Measurements from ENCODE around the gene PRKCA.
"Not testable (repeated sequence)": the region's sequence is repeated elsewhere in the genome, so short reads cannot be mapped to it uniquely, and the experiment has no call there.

The PRKCA gene

GRCh38 chr17:66489576-66489975 is 187.2 kb downstream of the PRKCA start:
- H3K27me3 ChIP-seq (ENCODE audit: insufficient read depth, low read length); H3K36me3 ChIP-seq (ENCODE audit: insufficient read depth, low read length); H3K4me1 ChIP-seq (ENCODE audit: insufficient read depth, low read length); H3K9me3 ChIP-seq (ENCODE audit: low read length); H3K4me3 ChIP-seq (ENCODE audit: low read length); H2AFZ ChIP-seq (ENCODE audit: low read depth, low read length): not testable (repeated sequence)

- no peak overlapping the region for H2AFZ ChIP-seq (ENCODE audit: low read depth, low read length)
- H3K4me3 ChIP-seq (ENCODE audit: low read length) = no peak overlapping the region
- H3K9me3 ChIP-seq (ENCODE audit: low read length) = no peaks in the 10 kb centered on the region
- no peaks in the 10 kb centered on the region for H3K27me3 ChIP-seq (ENCODE audit: insufficient read depth, low read length)
- no peaks in the 10 kb centered on the region for H3K36me3 ChIP-seq (ENCODE audit: insufficient read depth, low read length)
- peaks cover 2% of the 10 kb centered on the region for H3K4me1 ChIP-seq (ENCODE audit: insufficient read depth, low read length)
These were observed 188.8 kb downstream of the PRKCA start for GRCh38 chr17:66491213-66491612.

GRCh38 chr17:66491665-66492064 is 189.3 kb downstream of the PRKCA start:
- Histone ChIP-seq H3K4me1 (ENCODE audit: insufficient read depth, low read length) (peaks cover 2% of the 10 kb centered on the region), H3K27me3 (ENCODE audit: insufficient read depth, low read length) (no peaks in the 10 kb centered on the region), H3K36me3 (ENCODE audit: insufficient read depth, low read length) (no peaks in the 10 kb centered on the region), H2AFZ (ENCODE audit: low read depth, low read length) (no peak overlapping the region), H3K4me3 (ENCODE audit: low read length) (no peak overlapping the region), H3K9me3 (ENCODE audit: low read length) (no peaks in the 10 kb centered on the region)

GRCh38 chr17:66492080-66492479 is 189.7 kb downstream of the PRKCA start:
- Histone ChIP-seq H3K9me3 (ENCODE audit: low read length) (no peaks in the 10 kb centered on the region), H3K36me3 (ENCODE audit: insufficient read depth, low read length) (no peaks in the 10 kb centered on the region), H3K4me1 (ENCODE audit: insufficient read depth, low read length) (peaks cover 2% of the 10 kb centered on the region), H3K4me3 (ENCODE audit: low read length) (no peak overlapping the region), H3K27me3 (ENCODE audit: insufficient read depth, low read length) (no peaks in the 10 kb centered on the region), H2AFZ (ENCODE audit: low read depth, low read length) (no peak overlapping the region)

- Histone ChIP-seq H3K9me3 (ENCODE audit: low read length) (no peaks in the 10 kb centered on the region), H3K27me3 (ENCODE audit: insufficient read depth, low read length) (no peaks in the 10 kb centered on the region), H3K4me1 (ENCODE audit: insufficient read depth, low read length) (peaks cover 2% of the 10 kb centered on the region), H2AFZ (ENCODE audit: low read depth, low read length) (no peak overlapping the region), H3K4me3 (ENCODE audit: low read length) (no peak overlapping the region), H3K36me3 (ENCODE audit: insufficient read depth, low read length) (no peaks in the 10 kb centered on the region)
These were observed 190.2 kb downstream of the PRKCA start for GRCh38 chr17:66492561-66493005.

- Histone ChIP-seq H3K27me3 (ENCODE audit: insufficient read depth, low read length) (no peaks in the 10 kb centered on the region), H3K36me3 (ENCODE audit: insufficient read depth, low read length) (no peaks in the 10 kb centered on the region), H2AFZ (ENCODE audit: low read depth, low read length) (no peak overlapping the region), H3K9me3 (ENCODE audit: low read length) (no peaks in the 10 kb centered on the region), H3K4me3 (ENCODE audit: low read length) (no peak overlapping the region), H3K4me1 (ENCODE audit: insufficient read depth, low read length) (peaks cover 2% of the 10 kb centered on the region)
These were observed 191.0 kb downstream of the PRKCA start for GRCh38 chr17:66493283-66494019.

GRCh38 chr17:66494023-66494803 is 191.8 kb downstream of the PRKCA start:
- Histone ChIP-seq H3K36me3 (ENCODE audit: insufficient read depth, low read length) (no peaks in the 10 kb centered on the region), H3K4me3 (ENCODE audit: low read length) (no peak overlapping the region), H3K4me1 (ENCODE audit: insufficient read depth, low read length) (peaks cover 2% of the 10 kb centered on the region), H3K9me3 (ENCODE audit: low read length) (no peaks in the 10 kb centered on the region), H3K27me3 (ENCODE audit: insufficient read depth, low read length) (no peaks in the 10 kb centered on the region), H2AFZ (ENCODE audit: low read depth, low read length) (no peak overlapping the region)

- no peak overlapping the region for H3K4me3 ChIP-seq (ENCODE audit: low read length)
- peaks cover 2% of the 10 kb centered on the region for H3K4me1 ChIP-seq (ENCODE audit: insufficient read depth, low read length)
- H3K9me3 ChIP-seq (ENCODE audit: low read length) = no peaks in the 10 kb centered on the region
- H2AFZ ChIP-seq (ENCODE audit: low read depth, low read length) = no peak overlapping the region
- H3K27me3 ChIP-seq (ENCODE audit: insufficient read depth, low read length) = no peaks in the 10 kb centered on the region
- H3K36me3 ChIP-seq (ENCODE audit: insufficient read depth, low read length) = no peaks in the 10 kb centered on the region
These were observed 192.6 kb downstream of the PRKCA start for GRCh38 chr17:66495035-66495434.

GRCh38 chr17:66496306-66496705 is 193.9 kb downstream of the PRKCA start:
- H3K36me3 ChIP-seq (ENCODE audit: insufficient read depth, low read length) = no peaks in the 10 kb centered on the region
- no peaks in the 10 kb centered on the region for H3K9me3 ChIP-seq (ENCODE audit: low read length)
- no peak overlapping the region for H3K4me3 ChIP-seq (ENCODE audit: low read length)
- no peaks in the 10 kb centered on the region for H3K27me3 ChIP-seq (ENCODE audit: insufficient read depth, low read length)
- no peak overlapping the region for H2AFZ ChIP-seq (ENCODE audit: low read depth, low read length)
- H3K4me1 ChIP-seq (ENCODE audit: insufficient read depth, low read length) = peaks cover 2% of the 10 kb centered on the region

- H3K36me3 ChIP-seq (ENCODE audit: insufficient read depth, low read length) = no peaks in the 10 kb centered on the region
- H3K27me3 ChIP-seq (ENCODE audit: insufficient read depth, low read length) = no peaks in the 10 kb centered on the region
- no peaks in the 10 kb centered on the region for H3K4me1 ChIP-seq (ENCODE audit: insufficient read depth, low read length)
- H2AFZ ChIP-seq (ENCODE audit: low read depth, low read length) = no peak overlapping the region
- H3K9me3 ChIP-seq (ENCODE audit: low read length) = no peaks in the 10 kb centered on the region
- no peak overlapping the region for H3K4me3 ChIP-seq (ENCODE audit: low read length)
These were observed 196.2 kb downstream of the PRKCA start for GRCh38 chr17:66498580-66498979.

GRCh38 chr17:66506641-66507040 is 204.2 kb downstream of the PRKCA start:
- Histone ChIP-seq H3K36me3 (ENCODE audit: insufficient read depth, low read length) (no peaks in the 10 kb centered on the region), H2AFZ (ENCODE audit: low read depth, low read length) (no peak overlapping the region), H3K4me1 (ENCODE audit: insufficient read depth, low read length) (no peaks in the 10 kb centered on the region), H3K9me3 (ENCODE audit: low read length) (no peaks in the 10 kb centered on the region), H3K27me3 (ENCODE audit: insufficient read depth, low read length) (no peaks in the 10 kb centered on the region), H3K4me3 (ENCODE audit: low read length) (no peak overlapping the region)

- H3K9me3 ChIP-seq (ENCODE audit: low read length) = no peaks in the 10 kb centered on the region
- no peaks in the 10 kb centered on the region for H3K36me3 ChIP-seq (ENCODE audit: insufficient read depth, low read length)
- no peaks in the 10 kb centered on the region for H3K27me3 ChIP-seq (ENCODE audit: insufficient read depth, low read length)
- H3K4me1 ChIP-seq (ENCODE audit: insufficient read depth, low read length) = no peaks in the 10 kb centered on the region
- no peak overlapping the region for H2AFZ ChIP-seq (ENCODE audit: low read depth, low read length)
- no peak overlapping the region for H3K4me3 ChIP-seq (ENCODE audit: low read length)
These were observed 204.9 kb downstream of the PRKCA start for GRCh38 chr17:66507103-66507923.

Measured in neuron (in vitro differentiated cells).